Posterior cingulate gyrus (tissue), 11 donors: ENCODE data around the gene SMAD3.
"Not testable (repeated sequence)": the region's sequence is repeated elsewhere in the genome, so short reads cannot be mapped to it uniquely, and the experiment has no call there.

ENCODE experiments used
- DNase-seq, 10 donors: peaks; one replicate each; pipeline versions ENCODE4 v3.0.0 to v3.0.0-alpha.2; 2020 to 2021; ENCODE audit warnings: mixed read lengths in 3 of 10
- intact Hi-C: fragments of 100-400 bp; cut with DNase I; formaldehyde crosslinking; loops from one replicate; pipeline ENCODE4 v1.15.1; 2023

Gene SMAD3

GRCh38 chr15:67061811-67062368, 3.5 kb upstream of the SMAD3 start:
- DNase-seq: no peak
- intact Hi-C loops: no loop called here

DNA sequence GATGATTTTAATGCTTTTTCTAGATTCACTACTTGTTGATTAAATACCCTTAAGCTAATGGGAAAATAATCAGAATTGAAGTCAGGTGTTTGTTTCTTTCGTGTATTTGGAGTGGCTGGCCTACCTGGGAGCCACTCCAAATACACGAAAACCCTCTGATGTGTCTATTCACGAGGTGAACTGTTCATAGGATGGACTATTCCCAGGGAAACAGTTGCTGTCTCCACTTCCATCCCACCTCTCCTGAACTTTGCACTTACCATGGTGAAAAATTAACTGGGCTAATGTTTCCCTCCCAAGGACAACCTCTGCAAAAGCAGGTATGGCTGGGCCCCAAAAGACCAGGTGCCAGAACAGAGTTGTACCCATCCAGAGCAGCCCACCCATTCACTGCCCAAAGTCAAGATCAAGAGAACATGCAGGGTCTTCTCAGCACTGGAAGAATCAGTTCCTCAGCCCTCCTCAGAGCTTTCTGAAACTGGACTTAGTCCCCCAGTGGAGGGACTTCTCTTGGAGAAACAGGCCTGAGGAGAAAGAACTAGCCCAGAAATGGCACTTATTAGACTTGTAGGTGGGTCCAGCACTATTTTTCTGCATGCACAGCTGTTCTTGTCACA, 2.9 kb upstream of the SMAD3 start:
- no peak for DNase-seq
- intact Hi-C loops: no loop called here

DNA sequence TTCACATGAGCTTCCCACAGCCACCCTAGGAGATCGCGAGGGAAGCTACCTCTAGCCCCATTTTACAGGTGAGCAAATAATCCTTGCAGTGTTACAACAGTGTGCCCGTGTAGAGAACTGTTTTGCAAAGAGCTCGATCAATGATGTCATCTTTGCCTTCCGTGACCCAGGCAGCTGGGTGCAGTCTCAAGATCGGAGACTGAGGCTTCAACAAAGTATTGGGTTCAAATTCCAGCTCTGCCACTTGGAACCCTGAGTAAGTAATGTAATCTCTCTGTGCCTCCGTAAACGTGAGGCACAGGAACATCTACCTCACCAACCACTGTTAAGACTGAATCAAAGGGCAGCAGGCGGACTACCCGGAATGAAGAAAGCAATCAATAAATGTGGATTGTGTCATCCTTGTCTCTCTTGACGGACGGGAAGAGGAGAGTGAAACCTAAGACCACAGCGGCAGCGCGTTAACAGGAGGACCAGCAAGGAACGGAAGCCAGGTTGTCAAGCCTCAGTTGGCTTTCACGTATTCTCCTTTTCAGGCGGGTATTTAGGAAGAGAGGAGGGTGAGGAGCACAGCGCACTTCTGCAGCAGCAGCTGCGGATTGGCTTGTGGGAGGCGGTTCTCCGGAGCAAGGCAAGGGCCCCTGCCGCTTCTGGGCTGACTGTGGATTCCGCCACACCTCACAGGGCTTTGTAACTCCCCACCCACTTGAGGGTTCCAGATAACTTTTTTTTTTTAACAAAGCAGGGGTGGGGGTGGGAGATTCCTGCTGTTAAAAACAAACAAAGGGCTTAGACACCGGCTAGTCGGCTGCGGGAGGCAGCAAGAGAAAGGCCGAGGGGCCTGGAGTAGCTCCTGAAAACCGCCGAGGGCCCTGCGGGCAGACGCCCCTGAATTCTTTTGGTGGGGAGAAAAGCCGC, 1.5 kb upstream of the SMAD3 start:
- intact Hi-C loops: no loop called here
- peak in 3 of 10 donors; percentile 48 to 78 (median 77) for DNase-seq

GRCh38 chr15:67064607-67065530, 533 bp upstream of the SMAD3 start:
- intact Hi-C loops: no loop called here
- DNase-seq: peak in 3 of 10 donors; percentile 38 to 89 (median 85)

DNA sequence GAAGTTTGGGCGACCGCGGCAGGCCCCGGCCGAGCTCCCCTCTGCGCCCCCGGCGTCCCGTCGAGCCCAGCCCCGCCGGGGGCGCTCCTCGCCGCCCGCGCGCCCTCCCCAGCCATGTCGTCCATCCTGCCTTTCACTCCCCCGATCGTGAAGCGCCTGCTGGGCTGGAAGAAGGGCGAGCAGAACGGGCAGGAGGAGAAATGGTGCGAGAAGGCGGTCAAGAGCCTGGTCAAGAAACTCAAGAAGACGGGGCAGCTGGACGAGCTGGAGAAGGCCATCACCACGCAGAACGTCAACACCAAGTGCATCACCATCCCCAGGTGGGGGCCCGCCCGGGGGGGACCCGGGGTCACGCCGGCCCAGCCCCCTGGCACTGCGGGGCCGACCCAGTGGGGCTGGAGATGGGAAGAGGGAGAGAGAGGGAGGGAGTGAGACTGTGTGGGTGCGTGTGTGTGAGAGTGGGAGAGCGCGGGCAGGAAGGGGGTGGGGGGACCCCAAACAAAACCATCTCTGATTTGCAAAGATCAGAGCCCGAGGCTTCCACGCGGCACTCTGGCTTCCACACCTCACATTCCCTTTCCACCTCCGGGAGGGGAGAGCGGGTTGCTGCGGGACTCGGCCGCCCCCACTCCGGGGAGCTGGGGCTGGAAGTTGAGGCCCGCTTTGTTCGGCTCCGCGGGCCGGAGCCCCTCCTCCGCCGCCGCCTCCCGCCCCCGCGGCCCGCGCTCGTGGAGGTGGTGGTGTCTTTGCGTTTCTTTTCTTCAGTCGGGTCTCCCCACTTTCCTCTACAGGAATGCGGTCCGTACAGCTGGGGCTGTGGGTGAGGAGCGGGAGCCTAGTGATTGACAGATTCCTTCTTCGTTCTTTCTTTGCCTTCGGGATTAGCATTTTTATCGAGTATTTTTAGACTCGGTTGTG, 898 bp downstream of the SMAD3 start:
- DNase-seq: peak in 3 of 10 donors; percentile 79 to 85 (median 80)
- intact Hi-C loops: no loop called here

GRCh38 chr15:67066959-67067853, 1.8 kb downstream of the SMAD3 start:
- no peak for DNase-seq
- intact Hi-C loops: no loop called here

DNA sequence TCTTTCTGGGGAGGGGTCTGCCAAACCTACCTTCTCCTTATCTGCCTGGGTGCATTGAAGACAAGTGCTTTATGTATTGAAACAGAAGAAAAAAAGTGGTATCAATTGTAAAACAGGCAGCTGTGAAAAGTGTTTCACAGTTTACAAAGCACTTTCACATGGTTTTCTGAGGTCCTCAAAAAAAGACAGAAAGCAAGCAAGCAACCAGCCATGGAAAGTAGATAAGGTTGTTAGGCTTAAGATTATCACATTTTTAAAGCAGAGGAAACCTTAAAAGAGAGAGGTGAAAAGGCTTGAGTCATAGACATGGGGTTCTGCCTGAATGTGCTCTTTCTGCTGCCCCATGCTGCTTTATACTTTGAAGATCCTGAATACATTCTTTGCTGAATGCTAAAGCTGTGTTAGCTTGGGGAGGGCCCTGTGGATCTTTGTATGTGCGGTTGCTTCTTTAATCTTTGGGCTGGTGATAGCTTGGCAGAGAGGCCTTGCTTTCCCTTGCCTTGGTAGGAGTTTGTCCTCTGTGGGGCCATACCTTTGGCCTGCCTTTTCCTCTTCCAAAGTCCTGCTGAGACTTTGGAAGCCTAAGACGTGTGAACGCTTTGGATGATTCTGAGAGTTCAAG, 2.6 kb downstream of the SMAD3 start:
- DNase-seq: no peak
- intact Hi-C loops: no loop called here

DNA sequence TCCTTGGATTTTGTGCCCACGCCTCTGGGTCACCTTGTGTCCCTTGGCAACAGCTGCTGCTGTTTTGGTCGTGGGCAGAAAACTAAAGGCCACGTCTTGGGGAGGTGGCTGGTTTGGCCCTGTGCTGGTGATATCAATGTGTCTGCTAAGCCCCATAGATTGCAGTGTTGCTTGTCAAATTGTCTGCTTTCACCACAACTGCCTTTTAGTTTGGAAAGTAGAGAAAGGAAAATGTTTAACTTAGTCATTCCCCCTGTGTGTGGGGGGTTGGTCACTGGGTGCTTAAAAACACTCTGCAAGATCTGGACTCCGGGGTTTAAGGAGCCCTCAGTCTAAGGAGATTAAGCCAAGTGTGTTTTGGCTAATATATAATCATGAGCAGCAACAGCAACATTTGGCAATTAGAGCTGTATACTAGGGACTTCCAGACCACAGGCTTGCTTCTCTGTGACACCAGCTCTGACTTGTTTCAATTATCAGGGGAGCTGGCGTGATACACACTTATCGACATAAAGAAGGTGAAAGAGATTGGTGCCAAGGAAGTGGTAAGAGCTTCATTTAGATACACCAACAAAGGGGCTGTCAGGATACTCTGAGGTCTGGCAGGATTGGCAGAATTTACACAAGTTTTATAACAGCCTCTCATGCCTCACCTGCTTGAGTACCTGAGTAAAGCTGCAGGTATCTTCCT, 3.5 kb downstream of the SMAD3 start:
- intact Hi-C loops: no loop called here
- DNase-seq: no peak

GRCh38 chr15:67070150-67070549, 4.7 kb downstream of the SMAD3 start:
- no peak for DNase-seq
- intact Hi-C loops: no loop called here

DNA sequence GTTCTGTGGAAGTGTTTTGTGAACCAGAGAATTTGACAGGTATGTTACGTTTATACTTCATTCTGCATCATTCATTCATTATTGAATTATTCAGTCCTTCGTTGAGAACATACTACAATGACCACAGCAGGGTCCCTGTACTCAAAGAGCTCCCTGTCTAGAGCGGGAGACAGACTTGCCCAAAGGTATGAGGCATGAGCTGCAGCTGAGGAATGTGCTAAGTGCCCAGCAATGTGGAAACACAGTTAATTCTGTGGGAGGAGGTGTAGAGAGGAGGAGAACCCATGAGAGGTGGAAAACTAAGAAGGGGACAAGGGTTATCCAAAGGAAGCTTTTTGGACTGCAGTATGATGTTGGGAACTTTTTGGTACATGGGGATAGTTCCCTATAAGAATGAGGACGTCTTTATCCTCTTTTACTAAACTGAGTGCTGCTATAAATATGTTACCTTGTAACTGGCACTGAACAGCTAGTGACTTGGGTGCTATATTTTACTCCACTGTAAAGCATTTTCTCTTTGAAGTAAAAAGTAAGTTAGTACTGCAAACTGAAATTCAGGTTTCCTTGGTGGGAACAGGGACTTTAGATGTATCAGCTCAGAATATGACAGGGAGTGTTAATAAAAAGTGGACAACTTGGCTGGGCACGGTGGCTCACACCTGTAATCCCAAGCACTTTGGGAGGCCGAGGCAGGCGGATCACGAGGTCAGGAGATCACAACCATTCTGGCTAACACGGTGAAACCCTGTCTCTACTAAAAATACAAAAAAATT, 5.7 kb downstream of the SMAD3 start:
- no peak for DNase-seq
- intact Hi-C loops: no loop called here

DNA sequence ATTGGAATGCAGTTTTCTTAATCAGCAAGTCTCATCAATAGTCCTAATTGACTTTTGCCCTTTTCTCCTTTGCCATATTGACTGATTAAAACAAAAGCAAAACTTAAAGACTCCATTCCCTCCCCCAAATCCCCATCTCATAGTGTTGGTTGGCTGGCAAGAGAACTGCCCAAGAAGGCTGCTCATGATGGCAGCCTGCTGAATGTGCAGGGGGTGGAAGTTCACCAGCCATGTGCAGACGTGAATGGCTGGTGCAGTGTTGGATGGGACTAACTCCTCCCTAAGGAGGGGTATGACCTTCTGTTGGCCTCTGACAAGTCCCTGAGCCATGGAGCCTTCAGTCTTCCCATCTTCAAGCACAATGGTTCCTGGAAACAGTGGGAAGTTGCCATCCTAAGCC, 7.0 kb downstream of the SMAD3 start:
- intact Hi-C loops: no loop called here
- no peak for DNase-seq

- DNase-seq: no peak
- intact Hi-C loops: no loop called here
Measured at GRCh38 chr15:67072958-67073357, 7.6 kb downstream of the SMAD3 start.

GRCh38 chr15:67074886-67075229, 9.5 kb downstream of the SMAD3 start:
- no peak for DNase-seq
- intact Hi-C loops: no loop called here

- DNase-seq, intact Hi-C loops: not testable (repeated sequence)
Measured at GRCh38 chr15:67075555-67076135, 10.2 kb downstream of the SMAD3 start.

DNA sequence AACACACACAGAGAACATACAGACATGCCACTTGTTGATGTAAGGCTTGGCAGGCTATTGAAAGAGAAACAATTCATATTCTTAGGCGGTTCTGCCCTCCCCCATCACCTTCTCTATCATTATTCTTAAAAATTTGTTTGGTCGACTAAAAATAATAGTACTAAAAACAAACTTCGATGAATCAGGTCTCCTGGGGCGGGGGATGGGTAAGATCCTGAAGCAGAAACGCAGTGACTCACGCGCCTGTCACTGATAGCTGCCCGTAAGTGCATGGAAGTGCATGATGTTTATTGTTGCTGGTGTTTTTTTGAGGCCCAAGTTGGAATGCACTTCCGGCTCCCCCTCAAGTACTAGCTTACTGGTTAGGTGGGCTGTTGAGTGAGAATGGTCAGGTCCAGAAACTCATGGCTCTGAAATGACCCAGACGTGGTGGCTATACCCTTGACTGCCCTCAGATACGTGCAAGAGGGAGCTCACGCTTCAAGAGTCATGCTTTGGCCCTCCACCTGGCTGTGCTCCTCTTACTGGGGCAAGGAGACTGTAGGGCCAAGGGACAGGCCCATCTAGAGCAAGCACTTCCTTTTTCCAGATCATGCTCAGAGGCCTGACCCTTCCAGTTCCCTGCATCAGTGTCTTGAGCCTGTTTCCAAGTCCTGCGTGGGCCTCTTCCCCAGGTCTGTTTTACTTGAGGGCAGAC, 10.9 kb downstream of the SMAD3 start:
- no peak for DNase-seq
- intact Hi-C loops: no loop called here
